ENCODE measurements around the gene EFCAB12.
"Not testable (repeated sequence)": the region's sequence is repeated elsewhere in the genome, so short reads cannot be mapped to it uniquely, and the experiment has no call there.

Gene EFCAB12

GRCh38 chr3:129402210-129402609 lies 26.2 kb downstream of the EFCAB12 start:
- H3K36me3 Mint-ChIP-seq (ENCODE audit: low read depth), result peaks cover 11% of the 10 kb centered on the region
- H3K27me3 Mint-ChIP-seq, result no peaks in the 10 kb centered on the region
- H3K9me3 Mint-ChIP-seq, result no peaks in the 10 kb centered on the region
- peaks cover 24% of the 10 kb centered on the region for H3K4me1 Mint-ChIP-seq
- H3K4me3 Mint-ChIP-seq, result no peak overlapping the region
- DNase-seq (no peak), ATAC-seq (no peak)
- H3K27ac Mint-ChIP-seq, result no peak overlapping the region

GRCh38 chr3:129399895-129400357 lies 28.5 kb downstream of the EFCAB12 start:
- peak; percentile 17 for DNase-seq
- Mint-ChIP-seq H3K4me1 (peaks cover 37% of the 10 kb centered on the region), H3K4me3 (peak overlapping the region; percentile 98)

GRCh38 chr3:129399145-129399894 lies 29.1 kb downstream of the EFCAB12 start:
- peaks cover 22% of the 10 kb centered on the region for H3K36me3 Mint-ChIP-seq (ENCODE audit: low read depth)
- H3K27me3 Mint-ChIP-seq, result no peaks in the 10 kb centered on the region
- H3K27ac Mint-ChIP-seq, result peak overlapping the region; percentile 99
- peaks cover 37% of the 10 kb centered on the region for H3K4me1 Mint-ChIP-seq
- peak overlapping the region; percentile 98 for H3K4me3 Mint-ChIP-seq
- DNase-seq (peak; percentile 75), ATAC-seq (peak; percentile 79)
- H3K9me3 Mint-ChIP-seq, result no peaks in the 10 kb centered on the region

More at GRCh38 chr3:129399895-129400357, 28.5 kb downstream of the EFCAB12 start:
- ATAC-seq, result peak; percentile 44
- H3K27ac Mint-ChIP-seq, result peak overlapping the region; percentile 99
- no peaks in the 10 kb centered on the region for H3K27me3 Mint-ChIP-seq
- no peaks in the 10 kb centered on the region for H3K9me3 Mint-ChIP-seq
- peaks cover 19% of the 10 kb centered on the region for H3K36me3 Mint-ChIP-seq (ENCODE audit: low read depth)

GRCh38 chr3:129398803-129399144 lies 29.7 kb downstream of the EFCAB12 start:
- ATAC-seq (no peak), DNase-seq (peak; percentile 9)
- peaks cover 25% of the 10 kb centered on the region for H3K36me3 Mint-ChIP-seq (ENCODE audit: low read depth)
- no peaks in the 10 kb centered on the region for H3K9me3 Mint-ChIP-seq
- H3K27me3 Mint-ChIP-seq, result no peaks in the 10 kb centered on the region
- peak overlapping the region; percentile 99 for H3K27ac Mint-ChIP-seq
- peak overlapping the region; percentile 98 for H3K4me3 Mint-ChIP-seq
- H3K4me1 Mint-ChIP-seq, result peaks cover 37% of the 10 kb centered on the region

- not testable (repeated sequence) for H3K27me3 Mint-ChIP-seq, H3K9me3 Mint-ChIP-seq, ATAC-seq, DNase-seq, H3K27ac Mint-ChIP-seq, H3K4me3 Mint-ChIP-seq
- peaks cover 27% of the 10 kb centered on the region for H3K4me1 Mint-ChIP-seq
- peaks cover 35% of the 10 kb centered on the region for H3K36me3 Mint-ChIP-seq (ENCODE audit: low read depth)
Measured at GRCh38 chr3:129393760-129394564, 34.5 kb downstream of the EFCAB12 start.

GRCh38 chr3:129393271-129393670 lies 35.2 kb downstream of the EFCAB12 start:
- no peak for DNase-seq
- no peaks in the 10 kb centered on the region for H3K27me3 Mint-ChIP-seq
- no peak overlapping the region for H3K4me3 Mint-ChIP-seq
- H3K27ac Mint-ChIP-seq, result no peak overlapping the region
- H3K4me1 Mint-ChIP-seq, result peaks cover 23% of the 10 kb centered on the region
- ATAC-seq, result no peak
- no peaks in the 10 kb centered on the region for H3K9me3 Mint-ChIP-seq
- peaks cover 34% of the 10 kb centered on the region for H3K36me3 Mint-ChIP-seq (ENCODE audit: low read depth)

GRCh38 chr3:129392106-129392887 lies 36.1 kb downstream of the EFCAB12 start:
- H3K27ac Mint-ChIP-seq, ATAC-seq, H3K9me3 Mint-ChIP-seq, DNase-seq, H3K27me3 Mint-ChIP-seq, H3K4me3 Mint-ChIP-seq: not testable (repeated sequence)
- Mint-ChIP-seq H3K4me1 (peaks cover 14% of the 10 kb centered on the region), H3K36me3 (ENCODE audit: low read depth) (peaks cover 40% of the 10 kb centered on the region)

- ATAC-seq, H3K9me3 Mint-ChIP-seq, H3K27me3 Mint-ChIP-seq, H3K27ac Mint-ChIP-seq, H3K4me1 Mint-ChIP-seq, H3K4me3 Mint-ChIP-seq, DNase-seq: not testable (repeated sequence)
- peaks cover 41% of the 10 kb centered on the region for H3K36me3 Mint-ChIP-seq (ENCODE audit: low read depth)
Measured at GRCh38 chr3:129391583-129391982, 36.9 kb downstream of the EFCAB12 start.

- DNase-seq (no peak), ATAC-seq (no peak)
- Mint-ChIP-seq H3K9me3 (no peaks in the 10 kb centered on the region), H3K36me3 (ENCODE audit: low read depth) (peaks cover 36% of the 10 kb centered on the region), H3K27me3 (no peaks in the 10 kb centered on the region), H3K4me1 (no peaks in the 10 kb centered on the region), H3K4me3 (no peak overlapping the region), H3K27ac (no peak overlapping the region)
Measured at GRCh38 chr3:129389572-129389937, 38.9 kb downstream of the EFCAB12 start.

GRCh38 chr3:129388791-129389571 lies 39.5 kb downstream of the EFCAB12 start:
- not testable (repeated sequence) for ATAC-seq, H3K9me3 Mint-ChIP-seq, H3K4me3 Mint-ChIP-seq, DNase-seq, H3K27ac Mint-ChIP-seq, H3K4me1 Mint-ChIP-seq, H3K27me3 Mint-ChIP-seq
- peaks cover 33% of the 10 kb centered on the region for H3K36me3 Mint-ChIP-seq (ENCODE audit: low read depth)

GRCh38 chr3:129387487-129387886 lies 40.9 kb downstream of the EFCAB12 start:
- Mint-ChIP-seq H3K27ac (no peak overlapping the region), H3K27me3 (no peaks in the 10 kb centered on the region), H3K4me1 (no peaks in the 10 kb centered on the region), H3K36me3 (ENCODE audit: low read depth) (peaks cover 32% of the 10 kb centered on the region), H3K9me3 (no peaks in the 10 kb centered on the region), H3K4me3 (no peak overlapping the region)
- ATAC-seq (no peak), DNase-seq (no peak)

GRCh38 chr3:129386984-129387383 lies 41.5 kb downstream of the EFCAB12 start:
- peaks cover 29% of the 10 kb centered on the region for H3K36me3 Mint-ChIP-seq (ENCODE audit: low read depth)
- ATAC-seq (no peak), DNase-seq (no peak)
- no peak overlapping the region for H3K27ac Mint-ChIP-seq
- H3K27me3 Mint-ChIP-seq, result no peaks in the 10 kb centered on the region
- no peak overlapping the region for H3K4me3 Mint-ChIP-seq
- H3K9me3 Mint-ChIP-seq, result no peaks in the 10 kb centered on the region
- H3K4me1 Mint-ChIP-seq, result no peaks in the 10 kb centered on the region

GRCh38 chr3:129385507-129385906 lies 42.9 kb downstream of the EFCAB12 start:
- not testable (repeated sequence) for H3K9me3 Mint-ChIP-seq, DNase-seq, H3K27me3 Mint-ChIP-seq, ATAC-seq, H3K27ac Mint-ChIP-seq, H3K4me1 Mint-ChIP-seq, H3K4me3 Mint-ChIP-seq
- H3K36me3 Mint-ChIP-seq (ENCODE audit: low read depth), result peaks cover 20% of the 10 kb centered on the region
